HG03442 (cell line): ENCODE results near the gene TGFBI.
"Not testable (repeated sequence)": the region's sequence is repeated elsewhere in the genome, so short reads cannot be mapped to it uniquely, and the experiment has no call there.

ENCODE experiments used
- ATAC-seq: cut with Tn5 transposase; IDR thresholded peaks from one replicate; pipeline ENCODE4 v1.9.1; 2021; ENCODE audit warnings: mild to moderate bottlenecking, moderate library complexity; ENCODE audit not compliant: unreplicated experiment

Gene TGFBI

DNA sequence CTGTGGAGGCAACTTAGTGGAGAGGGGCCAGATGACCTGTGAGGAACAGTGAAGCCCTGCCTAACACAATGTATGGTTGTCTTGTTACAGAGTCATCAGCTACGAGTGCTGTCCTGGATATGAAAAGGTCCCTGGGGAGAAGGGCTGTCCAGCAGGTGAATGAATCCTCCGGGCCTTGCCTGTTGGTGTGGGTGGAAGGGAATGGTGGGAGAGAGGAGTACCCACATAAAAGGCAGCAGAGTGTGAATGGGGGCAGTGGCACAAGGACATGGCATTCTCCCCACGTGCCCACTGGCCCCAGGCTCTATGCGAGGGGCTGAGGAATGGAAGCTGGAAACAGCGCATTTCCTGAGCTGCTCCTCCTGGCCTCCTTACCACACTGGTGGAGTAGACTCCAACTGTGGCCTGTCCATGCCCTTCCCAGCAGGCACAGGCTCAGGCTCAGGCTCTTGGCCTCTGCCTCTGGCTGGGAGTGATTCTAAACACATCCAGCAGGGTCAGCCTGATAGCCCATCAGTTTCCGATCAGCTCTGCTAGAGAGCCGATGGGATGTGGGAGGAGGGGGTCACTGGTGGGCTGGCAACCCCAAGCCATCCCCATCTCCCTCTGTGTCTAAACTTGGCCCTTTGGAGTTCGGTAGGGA lies 15.3 kb downstream of the TGFBI start:
- no peak for ATAC-seq

GRCh38 chr5:136045026-136045425 lies 16.2 kb downstream of the TGFBI start:
- ATAC-seq, result not testable (repeated sequence)

DNA sequence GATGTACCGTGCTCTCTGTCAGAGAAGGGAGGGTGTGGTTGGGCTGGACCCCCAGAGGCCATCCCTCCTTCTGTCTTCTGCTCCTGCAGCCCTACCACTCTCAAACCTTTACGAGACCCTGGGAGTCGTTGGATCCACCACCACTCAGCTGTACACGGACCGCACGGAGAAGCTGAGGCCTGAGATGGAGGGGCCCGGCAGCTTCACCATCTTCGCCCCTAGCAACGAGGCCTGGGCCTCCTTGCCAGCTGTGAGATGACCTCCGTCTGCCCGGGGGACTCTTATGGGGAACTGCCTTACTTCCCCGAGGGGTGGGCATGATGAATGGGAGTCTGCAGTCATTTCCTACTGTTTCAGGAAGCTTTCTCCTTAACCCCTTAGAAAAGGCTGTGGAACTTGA lies 17.5 kb downstream of the TGFBI start:
- no peak for ATAC-seq

DNA sequence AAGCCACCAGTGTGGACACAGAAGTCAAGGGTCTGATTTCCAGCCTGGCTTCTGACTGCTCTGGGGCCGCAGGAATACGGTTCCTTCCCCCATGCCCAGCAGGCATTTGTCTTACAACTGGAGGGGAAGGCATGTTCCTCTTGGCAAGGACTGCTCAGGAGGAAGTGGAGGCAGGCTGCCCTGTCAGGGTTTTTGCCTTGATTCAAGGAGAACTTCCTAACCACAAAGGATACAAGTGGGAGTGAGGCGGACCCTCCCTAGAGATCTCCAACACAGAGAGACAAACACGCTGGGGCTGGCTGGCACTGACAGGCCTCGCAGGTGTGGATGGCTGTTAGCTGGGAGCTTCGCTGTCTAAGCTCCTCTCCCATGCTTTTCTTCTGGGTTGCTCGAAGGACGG lies 19.1 kb downstream of the TGFBI start:
- no peak for ATAC-seq

DNA sequence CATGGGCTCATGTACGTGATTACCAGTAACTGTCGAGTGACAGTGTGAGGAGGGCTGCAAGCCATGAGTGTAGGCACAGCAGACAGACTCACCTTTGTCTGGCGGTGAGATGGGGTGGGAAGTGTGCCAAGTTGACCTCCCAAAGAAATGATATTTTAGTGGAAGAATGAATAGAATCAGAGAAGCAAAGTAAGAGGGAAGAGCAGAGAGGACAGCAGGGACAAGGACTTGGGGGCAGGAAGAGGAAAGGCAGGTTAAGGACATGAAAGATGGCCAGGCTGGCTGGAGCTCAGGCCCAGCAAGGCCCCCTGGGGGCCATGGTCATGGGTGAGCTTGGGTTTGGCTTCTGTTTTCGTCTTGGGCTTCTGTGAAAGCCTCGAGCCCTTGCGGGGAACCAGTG lies 20.2 kb downstream of the TGFBI start:
- no peak for ATAC-seq

DNA sequence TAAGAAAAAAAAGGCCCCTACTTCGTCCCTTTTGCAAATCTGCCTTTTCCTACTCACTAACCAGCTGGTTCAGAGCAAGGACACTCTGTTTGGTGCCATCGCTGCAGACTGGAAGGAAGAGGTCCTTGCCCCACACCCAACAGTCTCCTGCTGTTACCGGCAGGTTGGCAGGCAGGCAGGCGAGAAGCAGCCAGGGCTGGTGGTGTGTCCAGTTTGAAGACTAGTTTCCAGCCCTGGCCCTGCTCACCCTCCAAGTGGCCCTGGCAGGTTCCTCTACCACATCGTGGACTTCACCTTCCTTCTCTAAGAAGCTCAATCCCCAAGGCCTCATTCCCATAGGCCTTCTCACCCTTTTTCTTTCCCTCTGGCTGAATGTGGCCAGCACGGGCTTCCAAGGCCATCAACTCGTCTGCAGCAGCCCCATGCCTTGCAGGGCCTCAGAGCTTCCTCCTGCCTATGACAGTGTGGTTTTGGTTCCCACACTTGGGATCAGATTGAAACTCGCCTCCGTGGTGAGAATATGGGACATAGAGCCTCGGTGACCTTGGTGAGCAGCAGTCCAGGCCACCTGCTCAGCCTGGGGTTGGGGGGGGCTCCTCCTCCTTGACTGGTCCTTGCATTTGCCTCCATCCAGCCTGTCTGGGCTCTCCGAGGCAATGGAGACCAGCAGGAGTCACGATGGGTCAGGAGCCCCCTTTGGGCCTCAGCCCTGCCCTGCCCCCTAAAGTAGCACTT lies 22.9 kb downstream of the TGFBI start:
- no peak for ATAC-seq

DNA sequence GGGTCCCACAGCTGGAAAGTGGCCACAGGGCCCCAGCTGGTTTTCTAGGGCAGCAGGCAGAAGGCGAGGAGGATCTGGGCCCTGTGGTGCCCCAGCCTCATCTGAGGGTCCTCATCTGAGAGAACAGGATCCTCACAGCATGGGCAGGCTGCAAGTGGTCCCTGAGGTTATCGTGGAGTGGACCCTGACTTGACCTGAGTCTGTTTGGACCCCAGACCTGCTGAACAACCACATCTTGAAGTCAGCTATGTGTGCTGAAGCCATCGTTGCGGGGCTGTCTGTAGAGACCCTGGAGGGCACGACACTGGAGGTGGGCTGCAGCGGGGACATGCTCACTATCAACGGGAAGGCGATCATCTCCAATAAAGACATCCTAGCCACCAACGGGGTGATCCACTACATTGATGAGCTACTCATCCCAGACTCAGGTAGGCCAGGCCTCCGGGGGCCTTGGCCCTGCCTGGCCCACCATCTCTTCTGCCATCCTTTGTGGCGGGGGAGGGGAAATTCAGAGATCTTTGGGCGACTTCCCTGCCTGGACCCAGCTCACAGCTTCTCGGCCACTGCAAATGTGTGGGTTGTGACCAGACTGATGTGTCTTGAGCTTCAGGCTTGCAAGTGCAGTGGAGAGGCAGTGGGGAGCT lies 24.0 kb downstream of the TGFBI start:
- ATAC-seq, result no peak

- no peak for ATAC-seq
Observed at GRCh38 chr5:136053336-136054141, 24.8 kb downstream of the TGFBI start.

DNA sequence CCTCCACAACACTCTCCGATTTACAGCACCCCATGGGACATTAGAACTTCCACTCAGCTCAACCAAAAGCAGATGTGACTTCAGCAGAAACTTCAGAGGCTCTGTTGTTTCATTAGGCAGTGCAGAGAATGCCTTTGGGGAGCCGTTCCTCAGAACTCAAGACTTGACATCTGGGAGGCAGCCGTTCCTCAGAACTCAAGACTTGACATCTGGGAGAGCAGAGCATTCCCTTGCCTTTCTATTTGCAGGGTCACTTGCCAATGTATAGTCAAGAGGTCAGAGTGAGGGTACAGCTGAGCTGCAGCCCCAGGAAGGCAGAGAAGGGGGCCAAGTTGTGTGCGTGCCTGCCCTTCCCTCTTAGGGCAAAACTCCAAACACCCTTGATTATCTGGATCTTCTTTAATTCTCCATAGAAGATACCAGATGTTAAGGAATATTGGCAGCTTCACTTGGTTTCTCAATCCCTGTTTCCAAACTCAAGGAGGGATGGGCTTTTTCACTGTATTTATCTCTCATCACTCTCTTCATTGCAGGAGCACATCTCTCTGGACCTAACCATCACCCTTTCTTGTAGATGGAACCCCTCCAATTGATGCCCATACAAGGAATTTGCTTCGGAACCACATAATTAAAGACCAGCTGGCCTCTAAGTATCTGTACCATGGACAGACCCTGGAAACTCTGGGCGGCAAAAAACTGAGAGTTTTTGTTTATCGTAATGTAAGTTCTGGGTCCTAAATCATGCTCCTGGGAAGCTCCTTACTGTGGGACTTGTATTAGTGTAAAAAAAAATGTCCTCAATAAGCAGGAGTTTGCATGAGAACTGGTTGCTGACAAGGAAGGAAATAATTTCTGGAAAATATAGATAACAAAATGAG lies 25.6 kb downstream of the TGFBI start:
- ATAC-seq, result no peak

DNA sequence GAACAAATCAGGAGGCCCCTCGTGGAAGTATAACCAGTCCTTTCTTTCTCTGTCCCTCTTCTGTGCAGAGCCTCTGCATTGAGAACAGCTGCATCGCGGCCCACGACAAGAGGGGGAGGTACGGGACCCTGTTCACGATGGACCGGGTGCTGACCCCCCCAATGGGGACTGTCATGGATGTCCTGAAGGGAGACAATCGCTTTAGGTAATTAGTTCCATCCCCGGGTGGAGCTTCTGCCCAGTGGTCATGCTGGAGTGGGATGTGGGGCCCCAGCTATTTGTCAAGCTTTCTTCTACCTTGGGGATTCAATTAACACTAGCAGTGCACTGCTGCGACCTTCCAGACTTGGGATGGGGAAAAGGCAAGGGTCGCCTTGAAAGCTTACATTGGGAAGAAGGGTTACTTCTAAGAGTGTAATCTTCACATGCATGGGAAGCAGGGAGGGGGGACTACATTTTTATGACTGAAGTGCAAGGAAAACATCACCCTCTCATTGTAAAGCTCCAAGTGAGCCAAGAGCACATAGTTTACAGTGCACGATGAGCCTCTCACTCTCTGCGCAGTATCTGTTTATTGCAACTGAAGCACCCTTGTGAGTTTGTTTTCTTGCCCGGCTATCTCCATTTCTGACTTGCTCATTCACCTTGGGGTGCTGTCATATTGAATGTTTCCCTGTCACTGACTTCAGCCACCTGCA lies 27.0 kb downstream of the TGFBI start:
- no peak for ATAC-seq

- no peak for ATAC-seq
Observed at GRCh38 chr5:136056336-136056735, 27.5 kb downstream of the TGFBI start.

DNA sequence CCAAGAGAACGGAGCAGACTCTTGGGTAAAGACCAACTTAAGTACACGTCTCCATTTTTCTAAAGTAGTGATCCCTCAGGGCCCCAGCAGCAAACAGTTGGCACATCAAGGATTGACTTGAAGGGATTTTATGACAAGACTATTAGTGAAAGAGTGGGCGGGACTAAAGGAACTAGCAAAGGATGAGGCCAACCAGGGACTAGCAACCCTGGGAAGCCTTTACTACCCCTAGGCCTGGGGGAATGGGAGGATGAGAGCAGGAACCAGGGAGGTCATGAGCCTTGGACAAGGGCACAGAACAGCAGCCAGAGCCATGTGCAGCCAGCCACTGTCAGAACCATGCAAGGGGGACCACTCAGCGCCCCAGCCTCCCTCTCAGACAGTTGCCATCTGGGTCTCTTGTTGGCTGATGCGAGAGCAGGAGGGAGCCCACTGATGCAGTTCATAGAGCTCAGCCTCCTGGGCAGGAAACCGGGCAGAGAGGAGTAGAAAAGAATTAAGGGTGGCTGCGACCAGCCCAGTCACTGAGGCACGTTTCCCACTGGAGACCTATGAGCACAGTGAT lies 28.1 kb downstream of the TGFBI start:
- no peak for ATAC-seq

DNA sequence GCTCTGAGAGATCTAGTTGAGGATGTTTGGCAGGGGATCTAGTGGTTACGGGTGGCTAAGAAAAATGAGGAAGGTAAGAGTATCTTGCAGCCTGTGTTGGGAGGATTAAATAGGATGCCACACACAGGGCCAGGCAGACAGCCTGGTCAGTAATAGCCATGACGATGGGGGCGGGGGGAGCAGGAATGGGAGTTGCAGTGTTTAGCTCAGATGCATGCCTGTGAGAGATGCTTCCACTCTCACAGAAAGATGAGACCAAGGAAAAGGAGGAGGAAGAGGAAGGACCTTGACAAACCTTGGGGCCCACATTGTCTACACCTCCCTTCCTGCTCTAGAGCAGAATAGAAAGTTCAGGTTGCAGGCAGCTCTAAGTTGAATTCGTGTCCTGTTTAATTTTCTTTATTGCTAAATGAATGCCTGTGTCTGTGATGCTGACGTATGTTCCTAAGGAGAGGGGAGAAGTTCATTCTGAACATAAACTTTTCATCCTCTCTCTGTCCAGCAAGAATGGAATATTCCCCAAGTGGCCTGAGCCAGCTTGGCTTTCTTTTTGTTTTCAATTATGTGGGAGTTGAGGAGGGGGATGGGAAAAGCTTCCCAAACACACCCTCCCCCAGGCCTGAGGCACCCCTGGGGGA lies 28.7 kb downstream of the TGFBI start:
- no peak for ATAC-seq

- no peak for ATAC-seq
Observed at GRCh38 chr5:136058039-136058971, 29.5 kb downstream of the TGFBI start.

GRCh38 chr5:136058972-136059354 lies 30.2 kb downstream of the TGFBI start:
- ATAC-seq, result no peak

DNA sequence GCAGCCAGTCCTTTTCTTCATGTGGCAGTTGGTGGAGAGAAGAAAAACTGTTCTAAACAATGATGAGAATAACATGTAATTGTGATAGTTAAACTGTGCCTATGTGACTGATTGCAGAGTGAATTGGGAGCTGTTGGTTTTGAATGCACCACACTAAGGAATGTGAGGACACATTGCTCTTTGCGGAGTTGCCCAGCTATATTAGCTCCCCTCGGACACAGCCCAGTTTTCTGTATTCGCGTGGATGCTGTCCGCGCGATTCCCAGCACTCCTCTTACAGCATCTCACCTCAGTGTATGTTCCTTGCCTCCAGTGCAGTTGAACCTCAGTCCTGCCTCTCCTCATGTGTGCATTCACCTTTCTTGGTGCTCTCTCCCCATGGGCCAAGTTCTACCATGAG lies 32.2 kb downstream of the TGFBI start:
- no peak for ATAC-seq

DNA sequence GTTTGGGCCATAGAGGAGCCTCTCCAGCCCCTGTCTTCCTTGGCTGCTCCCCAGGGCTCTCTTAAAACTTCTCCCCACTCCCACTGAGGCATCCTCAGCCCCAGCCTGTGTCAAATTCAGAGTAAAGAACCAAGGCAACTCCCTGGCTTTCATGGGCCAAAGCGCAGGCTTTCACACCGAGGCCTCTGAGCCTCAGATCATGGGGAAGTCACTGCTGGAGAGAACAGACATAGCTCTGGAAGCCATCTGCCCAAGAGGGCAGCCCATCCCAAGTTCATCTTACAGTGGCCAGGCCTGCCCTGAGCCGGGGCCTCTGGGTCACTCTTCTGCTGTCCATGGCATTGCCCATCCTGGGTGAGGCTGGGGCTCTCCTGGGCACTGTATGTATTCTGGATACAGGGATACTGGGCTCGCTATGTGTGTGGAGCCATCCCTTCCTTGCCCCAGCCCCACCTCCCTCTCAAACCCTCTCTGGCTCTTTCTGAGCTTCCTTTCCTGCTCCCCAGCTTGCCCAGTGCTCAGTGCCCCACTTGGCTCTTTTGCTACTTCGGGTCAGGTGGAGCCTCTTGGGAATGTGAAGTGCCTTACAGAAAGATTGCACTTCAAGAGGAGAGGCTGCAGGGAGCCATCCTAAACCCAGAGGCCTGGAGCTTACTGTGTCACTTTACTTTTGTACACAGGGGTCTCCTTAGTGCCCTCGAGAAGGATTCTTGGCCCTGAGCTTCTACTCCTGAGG lies 33.0 kb downstream of the TGFBI start:
- no peak for ATAC-seq
